Smooth muscle cell (in vitro differentiated cells): ENCODE results near the gene TP53AIP1. TPM values are rescaled to one million over a fixed set of nuclear protein-coding genes. Genes with fewer than 3 reads are reported as not detected.

Source experiments
- DNase-seq: peaks from one replicate; lab custom pipeline; 2025; ENCODE audit not compliant: unreplicated experiment; lab: John Stamatoyannopoulos, UW
- H2AFZ ChIP-seq: fragments of 200-600 bp; sonication (generic); 2 replicates; pipeline ENCODE4 v1.6.0; 2016; ENCODE audit warnings: antibody characterized with exemption, low read depth, mild to moderate bottlenecking
- H3F3A ChIP-seq: fragments of 200-600 bp; sonication (generic); 2 replicates; pipeline ENCODE4 v1.6.0; 2017; ENCODE audit warnings: antibody characterized with exemption, low read depth
- H3K27ac ChIP-seq: fragments of 200-600 bp; sonication (generic); 2 replicates; pipeline ENCODE4 v1.5.1; 2016; ENCODE audit warnings: low read depth, mild to moderate bottlenecking
- H3K27me3 ChIP-seq: fragments of 200-600 bp; sonication (generic); 2 replicates; pipeline ENCODE4 v1.6.1; 2016; ENCODE audit warnings: low read depth, mild to moderate bottlenecking
- H3K36me3 ChIP-seq: fragments of 200-600 bp; sonication (generic); 2 replicates; pipeline ENCODE4 v1.5.1; 2016; ENCODE audit warnings: low read depth
- H3K4me1 ChIP-seq: fragments of 200-600 bp; sonication (generic); 2 replicates; pipeline ENCODE4 v1.5.1; 2016; ENCODE audit warnings: low read depth
- H3K4me2 ChIP-seq: fragments of 200-600 bp; sonication (generic); 2 replicates; pipeline ENCODE4 v1.6.0; 2016; ENCODE audit warnings: mild to moderate bottlenecking
- H3K4me3 ChIP-seq: fragments of 200-600 bp; sonication (generic); 2 replicates; pipeline ENCODE4 v1.5.1; 2016; ENCODE audit warnings: mild to moderate bottlenecking
- H3K79me2 ChIP-seq: fragments of 200-600 bp; sonication (generic); 2 replicates; pipeline ENCODE4 v1.6.0; 2016; ENCODE audit warnings: low read depth, mild to moderate bottlenecking
- H3K9ac ChIP-seq: fragments of 200-600 bp; sonication (generic); 2 replicates; pipeline ENCODE4 v1.6.0; 2016; ENCODE audit warnings: low read depth
- H3K9me3 ChIP-seq: fragments of 200-600 bp; sonication (generic); replicated peaks from 2 replicates; pipeline ENCODE4 v1.5.1; 2016; ENCODE audit warnings: low read depth
- H4K20me1 ChIP-seq: fragments of 200-600 bp; sonication (generic); 2 replicates; pipeline ENCODE4 v1.6.0; 2016; ENCODE audit warnings: low read depth
- WGBS: methylation state at CpG from one replicate; pipeline ENCODE4 v1.1.7; 2016; ENCODE audit warnings: low lambda C conversion rate; 5-methylcytosine and 5-hydroxymethylcytosine counted together
- polyA plus RNA-seq: library from polyadenylated mRNA; unstranded; fragments of >200 nt; fragmentation: Nextera tagmentation; extraction: Ambion mirVana; gene quantifications from 2 replicates; pipeline ENCODE4 v1.2.1, GENCODE V29; 2016
- total RNA-seq: library from RNA; depleted of rRNA; stranded (reverse); fragments of >200 nt; gene quantifications from 2 replicates; pipeline ENCODE4 v1.2.3, GENCODE V29; 2014
- TF ChIP-seq, protein P1 (sequence below): fragments of 200-600 bp; sonication (generic); IDR thresholded peaks from 2 replicates; pipeline ENCODE4 v1.5.1; 2017; ENCODE audit warnings: borderline replicate concordance, mild to moderate bottlenecking, antibody characterized with exemption; ENCODE audit not compliant: insufficient read depth, poor library complexity, severe bottlenecking

Gene TP53AIP1
- total and polyA plus RNA-seq, 2 experiments from 2014 or later, result 0.38 to 0.81 TPM

GRCh38 chr11:128929468-128929867, 13.2 kb downstream of the TP53AIP1 start:
- no peak for DNase-seq
- TF ChIP-seq, protein P1, sequence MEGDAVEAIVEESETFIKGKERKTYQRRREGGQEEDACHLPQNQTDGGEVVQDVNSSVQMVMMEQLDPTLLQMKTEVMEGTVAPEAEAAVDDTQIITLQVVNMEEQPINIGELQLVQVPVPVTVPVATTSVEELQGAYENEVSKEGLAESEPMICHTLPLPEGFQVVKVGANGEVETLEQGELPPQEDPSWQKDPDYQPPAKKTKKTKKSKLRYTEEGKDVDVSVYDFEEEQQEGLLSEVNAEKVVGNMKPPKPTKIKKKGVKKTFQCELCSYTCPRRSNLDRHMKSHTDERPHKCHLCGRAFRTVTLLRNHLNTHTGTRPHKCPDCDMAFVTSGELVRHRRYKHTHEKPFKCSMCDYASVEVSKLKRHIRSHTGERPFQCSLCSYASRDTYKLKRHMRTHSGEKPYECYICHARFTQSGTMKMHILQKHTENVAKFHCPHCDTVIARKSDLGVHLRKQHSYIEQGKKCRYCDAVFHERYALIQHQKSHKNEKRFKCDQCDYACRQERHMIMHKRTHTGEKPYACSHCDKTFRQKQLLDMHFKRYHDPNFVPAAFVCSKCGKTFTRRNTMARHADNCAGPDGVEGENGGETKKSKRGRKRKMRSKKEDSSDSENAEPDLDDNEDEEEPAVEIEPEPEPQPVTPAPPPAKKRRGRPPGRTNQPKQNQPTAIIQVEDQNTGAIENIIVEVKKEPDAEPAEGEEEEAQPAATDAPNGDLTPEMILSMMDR, result no peak

DNA sequence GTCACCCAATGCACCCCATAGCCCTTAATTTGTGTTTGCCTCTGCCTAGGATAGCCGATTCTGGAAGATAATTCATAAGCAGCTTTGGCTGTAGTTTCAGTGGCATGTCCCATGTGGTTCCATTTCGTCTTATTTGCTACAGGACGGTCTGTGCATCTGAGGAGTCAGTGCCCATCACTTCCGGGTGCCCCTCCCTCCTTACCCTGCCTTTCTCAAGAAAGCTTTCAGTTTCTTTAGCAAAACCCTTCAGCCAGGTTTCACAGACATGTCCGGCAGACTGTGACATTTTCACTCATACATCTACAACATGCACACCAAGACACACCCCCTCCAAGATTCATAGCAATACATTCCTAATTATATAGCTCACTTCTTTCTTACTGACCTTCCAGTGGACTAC, 14.3 kb downstream of the TP53AIP1 start:
- H3K27ac ChIP-seq, result no peak overlapping the region
- H3K27me3 ChIP-seq, result peaks cover 18% of the 10 kb centered on the region
- H3K4me3 ChIP-seq, result no peak overlapping the region
- H4K20me1 ChIP-seq, result no peaks in the 10 kb centered on the region
- no peaks in the 10 kb centered on the region for H3K36me3 ChIP-seq
- no peak overlapping the region for H3K9ac ChIP-seq
- TF ChIP-seq, protein P1, result no peak
- no peaks in the 10 kb centered on the region for H3K79me2 ChIP-seq
- H2AFZ ChIP-seq, result no peak overlapping the region
- WGBS, result 86% methylated on average over 5 of the region's 5 CpGs
- no peaks in the 10 kb centered on the region for H3F3A ChIP-seq
- DNase-seq, result no peak
- no peaks in the 10 kb centered on the region for H3K9me3 ChIP-seq
- H3K4me1 ChIP-seq, result peaks cover 7% of the 10 kb centered on the region
- no peak overlapping the region for H3K4me2 ChIP-seq

More at GRCh38 chr11:128929468-128929867, 13.2 kb downstream of the TP53AIP1 start:
- 44% methylated on average over 5 of the region's 5 CpGs for WGBS
- Histone ChIP-seq H4K20me1 (no peaks in the 10 kb centered on the region), H3K27ac (no peak overlapping the region), H3K27me3 (peaks cover 18% of the 10 kb centered on the region), H3K4me1 (peaks cover 7% of the 10 kb centered on the region), H3K9me3 (no peaks in the 10 kb centered on the region), H2AFZ (no peak overlapping the region), H3K4me3 (no peak overlapping the region), H3K9ac (no peak overlapping the region), H3K36me3 (no peaks in the 10 kb centered on the region), H3K4me2 (no peak overlapping the region), H3K79me2 (no peaks in the 10 kb centered on the region), H3F3A (no peaks in the 10 kb centered on the region)

- DNase-seq, result no peak
- WGBS, result 73% methylated on average over 12 of the region's 12 CpGs
- Histone ChIP-seq H3K9me3 (no peaks in the 10 kb centered on the region), H3K27ac (no peak overlapping the region), H3K4me2 (no peak overlapping the region), H3K79me2 (no peaks in the 10 kb centered on the region), H4K20me1 (no peaks in the 10 kb centered on the region), H2AFZ (no peak overlapping the region), H3K27me3 (peaks cover 18% of the 10 kb centered on the region), H3K9ac (no peak overlapping the region), H3K4me3 (no peak overlapping the region), H3K4me1 (peaks cover 7% of the 10 kb centered on the region), H3K36me3 (no peaks in the 10 kb centered on the region), H3F3A (no peaks in the 10 kb centered on the region)
- TF ChIP-seq, protein P1, result no peak
Observed at GRCh38 chr11:128927683-128928336, 14.9 kb downstream of the TP53AIP1 start.

DNA sequence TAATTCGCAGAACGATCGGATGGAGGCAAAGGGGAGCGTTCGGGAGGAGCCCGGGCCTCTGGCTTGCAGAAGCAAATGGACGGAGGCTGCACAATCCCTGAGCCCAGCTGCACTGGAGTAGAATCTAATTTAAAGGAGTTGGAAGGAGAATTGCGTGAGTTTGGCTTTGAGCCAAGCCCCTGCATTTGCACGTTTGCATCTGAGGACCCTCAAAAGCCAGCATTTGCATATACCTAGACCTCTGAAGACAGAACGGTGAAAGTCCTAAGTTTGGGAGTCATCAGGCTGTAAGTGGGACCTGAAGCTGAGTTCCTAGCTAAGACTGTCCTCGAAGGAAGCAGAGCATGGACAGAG, 15.6 kb downstream of the TP53AIP1 start:
- Histone ChIP-seq H3F3A (no peaks in the 10 kb centered on the region), H2AFZ (no peak overlapping the region), H3K4me3 (no peak overlapping the region), H3K9me3 (no peaks in the 10 kb centered on the region), H3K36me3 (no peaks in the 10 kb centered on the region), H3K4me1 (peaks cover 7% of the 10 kb centered on the region), H3K79me2 (no peaks in the 10 kb centered on the region), H3K9ac (no peak overlapping the region), H3K4me2 (no peak overlapping the region), H3K27ac (no peak overlapping the region), H3K27me3 (peaks cover 18% of the 10 kb centered on the region), H4K20me1 (no peaks in the 10 kb centered on the region)
- WGBS, result 74% methylated on average over 11 of the region's 11 CpGs
- DNase-seq, result no peak
- TF ChIP-seq, protein P1, result no peak
